Neural cell (in vitro differentiated cells): ENCODE data around the gene ZFP36L2. TPM values are rescaled to one million over a fixed set of nuclear protein-coding genes. Genes with fewer than 3 reads are reported as not detected.

Experiments used
- H2AFZ ChIP-seq: fragments of 200-600, 300-800 bp; sonication (generic), shearing (Covaris generic); 2 replicates; pipeline ENCODE4 v1.6.0; 2014; ENCODE audit warnings: low read depth, mild to moderate bottlenecking, antibody characterized with exemption, low read length, moderate library complexity
- H3F3A ChIP-seq: fragments of 200-600 bp; shearing (Covaris generic); 2 replicates; pipeline ENCODE4 v1.6.1; 2016; ENCODE audit warnings: mild to moderate bottlenecking, moderate library complexity, mixed read lengths, antibody characterized with exemption, low read length; ENCODE audit not compliant: insufficient read depth, poor library complexity, severe bottlenecking
- H3K27ac ChIP-seq: fragments of 200-600, 300-800 bp; sonication (generic), shearing (Covaris generic); 2 replicates; pipeline ENCODE4 v1.5.1; 2014; ENCODE audit warnings: mild to moderate bottlenecking, low read length, moderate library complexity
- H3K27me3 ChIP-seq: fragments of 300-800, 200-600 bp; sonication (generic), shearing (Covaris generic); 2 replicates; pipeline ENCODE4 v1.6.0; 2014; ENCODE audit warnings: mild to moderate bottlenecking, low read depth, low read length, moderate library complexity; ENCODE audit not compliant: insufficient read depth
- H3K36me3 ChIP-seq: fragments of 300-800, 200-600 bp; sonication (generic), shearing (Covaris generic); 2 replicates; pipeline ENCODE4 v1.5.1; 2014; ENCODE audit warnings: mild to moderate bottlenecking, antibody characterized with exemption, low read length, moderate library complexity; ENCODE audit not compliant: insufficient read depth
- H3K4me2 ChIP-seq: fragments of 300-800, 200-600 bp; sonication (generic), shearing (Covaris generic); 2 replicates; pipeline ENCODE4 v1.6.0; 2014; ENCODE audit warnings: mild to moderate bottlenecking, low read length
- H3K4me3 ChIP-seq: fragments of 300-800, 200-600 bp; sonication (generic), shearing (Covaris generic); 2 replicates; pipeline ENCODE4 v1.5.1; 2014; ENCODE audit warnings: mild to moderate bottlenecking, low read length, moderate library complexity
- H3K79me2 ChIP-seq: fragments of 200-600 bp; shearing (Covaris generic); replicated peaks from 2 replicates; pipeline ENCODE4 v1.6.0; 2014; ENCODE audit warnings: mild to moderate bottlenecking, low read length, moderate library complexity; ENCODE audit not compliant: insufficient read depth
- H3K9ac ChIP-seq: fragments of 300-800, 200-600 bp; sonication (generic), shearing (Covaris generic); 2 replicates; pipeline ENCODE4 v1.6.1; 2016; ENCODE audit warnings: mild to moderate bottlenecking, low read length, mixed read lengths
- H3K9me2 ChIP-seq: fragments of 200-600 bp; shearing (Covaris generic); 2 replicates; pipeline ENCODE4 v1.6.1; 2016; ENCODE audit warnings: mild to moderate bottlenecking, low read length, mixed read lengths; ENCODE audit not compliant: insufficient read depth
- H3K9me3 ChIP-seq: fragments of 200-600, 300-800 bp; sonication (generic), shearing (Covaris generic); 2 replicates; pipeline ENCODE4 v1.6.1; 2016; ENCODE audit warnings: mild to moderate bottlenecking, mixed run types, low read length, moderate library complexity, mixed read lengths
- H4K20me1 ChIP-seq: fragments of 200-600 bp; shearing (Covaris generic); 2 replicates; pipeline ENCODE4 v1.6.1; 2016; ENCODE audit warnings: mild to moderate bottlenecking, mixed run types; ENCODE audit not compliant: insufficient read depth
- CTCF ChIP-seq: fragments of 450-650 bp; IDR thresholded peaks from 2 replicates; pipeline ENCODE4 v1.5.1; 2014; ENCODE audit warnings: antibody characterized with exemption, mild to moderate bottlenecking, moderate library complexity; ENCODE audit not compliant: poor library complexity, severe bottlenecking
- EP300 ChIP-seq: fragments of 450-650 bp; conservative IDR thresholded peaks from 2 replicates; pipeline ENCODE4 v1.6.1; 2014; ENCODE audit warnings: antibody characterized with exemption, mild to moderate bottlenecking, moderate library complexity; ENCODE audit not compliant: poor library complexity, severe bottlenecking
- EZH2 ChIP-seq: fragments of 200-600, 300-800 bp; shearing (Covaris generic), sonication (generic); IDR thresholded peaks from 2 replicates; pipeline ENCODE4 v1.6.1; 2014; ENCODE audit warnings: antibody characterized with exemption, low read length, borderline replicate concordance, mild to moderate bottlenecking; ENCODE audit not compliant: insufficient read depth, poor library complexity, severe bottlenecking
- MXI1 ChIP-seq: fragments of 450-650 bp; conservative IDR thresholded peaks from 2 replicates; pipeline ENCODE4 v1.6.1; 2014; ENCODE audit warnings: antibody characterized with exemption, mild to moderate bottlenecking; ENCODE audit not compliant: poor library complexity, severe bottlenecking
- POLR2AphosphoS5 ChIP-seq: IDR thresholded peaks from 2 replicates; pipeline ENCODE4 v1.6.1; 2012
- RAD21 ChIP-seq: fragments of 450-650 bp; conservative IDR thresholded peaks from 2 replicates; pipeline ENCODE4 v1.6.1; 2014; ENCODE audit warnings: antibody characterized with exemption, mild to moderate bottlenecking, moderate library complexity
- REST ChIP-seq: IDR thresholded peaks from 2 replicates; pipeline ENCODE4 v1.6.1; 2012; ENCODE audit warnings: borderline replicate concordance
- SMC3 ChIP-seq: fragments of 450-650 bp; conservative IDR thresholded peaks from 2 replicates; pipeline ENCODE4 v1.6.1; 2014; ENCODE audit warnings: antibody characterized with exemption, mild to moderate bottlenecking, moderate library complexity; ENCODE audit not compliant: poor library complexity
- TAF1 ChIP-seq: IDR thresholded peaks from 2 replicates; pipeline ENCODE4 v1.6.1; 2012; ENCODE audit warnings: low read depth
- polyA plus RNA-seq: library from polyadenylated mRNA; depleted of rRNA; stranded (reverse); fragments of >200 nt; gene quantifications from 2 replicates; pipeline ENCODE4 v1.2.3, GENCODE V29; 2014

The ZFP36L2 gene
- polyA plus RNA-seq, 1 donor from 2014 or later: 0.33 TPM

- peak overlapping the region; percentile 81 for H3K4me3 ChIP-seq
- peak overlapping the region; percentile 24 for H3K4me2 ChIP-seq
- H2AFZ ChIP-seq: peak overlapping the region; percentile 33
- TF ChIP-seq EP300: no peak
- TF ChIP-seq TAF1: no peak
- TF ChIP-seq EZH2: no peak
- TF ChIP-seq SMC3: peak; percentile 1
- no peak for TF ChIP-seq RAD21
- no peak for TF ChIP-seq REST
- TF ChIP-seq POLR2AphosphoS5: peak; percentile 26
- no peak for TF ChIP-seq CTCF
- TF ChIP-seq MXI1: peak; percentile 88
- no peak overlapping the region for H3K27ac ChIP-seq
- peaks cover 46% of the 10 kb centered on the region for H3K27me3 ChIP-seq
- H3K36me3 ChIP-seq: no peaks in the 10 kb centered on the region
- H3K9me3 ChIP-seq: peaks cover 8% of the 10 kb centered on the region
- H3K9ac ChIP-seq: peak overlapping the region; percentile 57
- H4K20me1 ChIP-seq: no peaks in the 10 kb centered on the region
- peaks cover 6% of the 10 kb centered on the region for H3F3A ChIP-seq
- H3K79me2 ChIP-seq: peaks cover 9% of the 10 kb centered on the region
- no peaks in the 10 kb centered on the region for H3K9me2 ChIP-seq
Observed at GRCh38 chr2:43226955-43227829, 786 bp upstream of the ZFP36L2 start.

- H3K79me2 ChIP-seq: peaks cover 9% of the 10 kb centered on the region
Observed at GRCh38 chr2:43225788-43226557, 433 bp downstream of the ZFP36L2 start.

More at GRCh38 chr2:43225788-43226557, 433 bp downstream of the ZFP36L2 start:
- H3K9ac ChIP-seq: peak overlapping the region; percentile 9
- no peaks in the 10 kb centered on the region for H3K36me3 ChIP-seq
- no peaks in the 10 kb centered on the region for H4K20me1 ChIP-seq
- no peaks in the 10 kb centered on the region for H3K9me2 ChIP-seq
- peak overlapping the region; percentile 81 for H3K4me3 ChIP-seq
- H3K9me3 ChIP-seq: peaks cover 8% of the 10 kb centered on the region
- H3F3A ChIP-seq: peaks cover 6% of the 10 kb centered on the region
- TF ChIP-seq POLR2AphosphoS5 (no peak), SMC3 (no peak), EP300 (no peak), EZH2 (peak; percentile 93)
- H2AFZ ChIP-seq: no peak overlapping the region
- H3K27ac ChIP-seq: no peak overlapping the region
- no peak overlapping the region for H3K4me2 ChIP-seq
- H3K27me3 ChIP-seq: peaks cover 46% of the 10 kb centered on the region
